CD4-positive, alpha-beta memory T cell (primary cell): ENCODE measurements around the gene CEACAM6. TPM values are rescaled to one million over a fixed set of nuclear protein-coding genes. Genes with fewer than 3 reads are reported as not detected.

ENCODE experiments used
- CTCF ChIA-PET: fragments of 350-600 bp; sonication (Branson Sonifier 250); formaldehyde crosslinking; loops from one replicate; lab custom pipeline; 2021; ENCODE audit warnings: inconsistent platforms; ENCODE audit not compliant: partially characterized antibody; lab: Charles Lee
- POLR2A ChIA-PET: fragments of 350-600 bp; sonication (Branson Sonifier 250); formaldehyde crosslinking; loops from one replicate; lab custom pipeline; 2021; ENCODE audit not compliant: partially characterized antibody; lab: Charles Lee
- DNase-seq, 5 donors: peaks; one replicate each; pipeline versions ENCODE4 v3.0.0 to v3.0.0-alpha.2; 2020 to 2022; ENCODE audit warnings: mixed read lengths in 1 of 5
- H3K27ac ChIP-seq: one replicate; pipeline ENCODE4 v1.7.0; 2013; ENCODE audit warnings: low read depth, low read length
- H3K27me3 ChIP-seq: 2 replicates; pipeline ENCODE4 v1.7.0; 2013; ENCODE audit warnings: mild to moderate bottlenecking, low read length, moderate library complexity; ENCODE audit not compliant: insufficient read depth
- H3K36me3 ChIP-seq: 2 replicates; pipeline ENCODE4 v1.7.0; 2013; ENCODE audit warnings: mild to moderate bottlenecking, low read length, moderate library complexity; ENCODE audit not compliant: insufficient read depth
- H3K4me1 ChIP-seq: 2 replicates; pipeline ENCODE4 v1.7.0; 2013; ENCODE audit warnings: mild to moderate bottlenecking, low read length, moderate library complexity; ENCODE audit not compliant: insufficient read depth
- H3K4me3 ChIP-seq, 2 donors: one replicate each; pipeline ENCODE4 v1.7.0; 2013; ENCODE audit warnings: low read length in 2 of 2, mild to moderate bottlenecking in 1 of 2
- H3K9me3 ChIP-seq, 2 donors: one replicate each; pipeline ENCODE4 v1.7.0; 2013; ENCODE audit warnings: low read length in 2 of 2, control low read depth in 1 of 2; ENCODE audit not compliant: control insufficient read depth in 1 of 2
- H3K27ac Mint-ChIP-seq, 7 donors: one replicate each; pipeline ENCODE4 v1.8.0; 2020 to 2021; ENCODE audit warnings: mixed read lengths in 7 of 7, mild to moderate bottlenecking in 6 of 7, inconsistent platforms in 3 of 7, moderate library complexity in 3 of 7
- H3K27me3 Mint-ChIP-seq, 2 donors: one replicate each; pipeline ENCODE4 v1.8.0; 2020 to 2021; ENCODE audit warnings: mixed read lengths in 2 of 2
- H3K36me3 Mint-ChIP-seq, 2 donors: one replicate each; pipeline ENCODE4 v1.8.0; 2020 to 2021; ENCODE audit warnings: mixed read lengths in 2 of 2, inconsistent platforms in 1 of 2, mild to moderate bottlenecking in 1 of 2
- H3K4me1 Mint-ChIP-seq, 4 donors: one replicate each; pipeline ENCODE4 v1.8.0; 2020 to 2021; ENCODE audit warnings: mixed read lengths in 4 of 4, mild to moderate bottlenecking in 1 of 4
- H3K4me3 Mint-ChIP-seq, 8 donors: one replicate each; pipeline ENCODE4 v1.8.0; 2020 to 2021; ENCODE audit warnings: mixed read lengths in 8 of 8, mild to moderate bottlenecking in 7 of 8, moderate library complexity in 6 of 8, inconsistent platforms in 3 of 8
- H3K9me3 Mint-ChIP-seq, 8 donors: one replicate each; pipeline ENCODE4 v1.8.0; 2020 to 2021; ENCODE audit warnings: mixed read lengths in 8 of 8, mild to moderate bottlenecking in 5 of 8, inconsistent platforms in 3 of 8, moderate library complexity in 1 of 8
- intact Hi-C: fragments of 100-400 bp; cut with micrococcal nuclease; formaldehyde crosslinking; loops from one replicate; pipeline ENCODE4 v1.15.1; 2023
- polyA plus RNA-seq, 2 donors: library from polyadenylated mRNA; unstranded; fragments of 300-500 nt; fragmentation: Illumina TruSeq; gene quantifications; one replicate each; pipeline ENCODE4 v1.2.3, GENCODE V29; 2021
- total RNA-seq, 2 experiments: library from RNA; stranded (reverse); gene quantifications; one replicate each; pipeline ENCODE4 v1.2.3, GENCODE V29; 2021

Gene CEACAM6
- total and polyA plus RNA-seq, 4 experiments from 2014 or later, result not detected

- CTCF ChIA-PET, result interaction anchor here (1.0 kb wide), 1 partner anchor 76 kb away, joined by 3 read pairs; no protein-coding TSS in a partner anchor
- Mint-ChIP-seq H3K27me3 (peaks cover 22 to 38% of the 10 kb centered on the region in 2 donors), H3K9me3 (peaks cover 0 to 2% (median 0%) of the 10 kb centered on the region in 8 donors)
Measured at GRCh38 chr19:41709951-41710645, 45.2 kb upstream of the CEACAM6 start.

DNA sequence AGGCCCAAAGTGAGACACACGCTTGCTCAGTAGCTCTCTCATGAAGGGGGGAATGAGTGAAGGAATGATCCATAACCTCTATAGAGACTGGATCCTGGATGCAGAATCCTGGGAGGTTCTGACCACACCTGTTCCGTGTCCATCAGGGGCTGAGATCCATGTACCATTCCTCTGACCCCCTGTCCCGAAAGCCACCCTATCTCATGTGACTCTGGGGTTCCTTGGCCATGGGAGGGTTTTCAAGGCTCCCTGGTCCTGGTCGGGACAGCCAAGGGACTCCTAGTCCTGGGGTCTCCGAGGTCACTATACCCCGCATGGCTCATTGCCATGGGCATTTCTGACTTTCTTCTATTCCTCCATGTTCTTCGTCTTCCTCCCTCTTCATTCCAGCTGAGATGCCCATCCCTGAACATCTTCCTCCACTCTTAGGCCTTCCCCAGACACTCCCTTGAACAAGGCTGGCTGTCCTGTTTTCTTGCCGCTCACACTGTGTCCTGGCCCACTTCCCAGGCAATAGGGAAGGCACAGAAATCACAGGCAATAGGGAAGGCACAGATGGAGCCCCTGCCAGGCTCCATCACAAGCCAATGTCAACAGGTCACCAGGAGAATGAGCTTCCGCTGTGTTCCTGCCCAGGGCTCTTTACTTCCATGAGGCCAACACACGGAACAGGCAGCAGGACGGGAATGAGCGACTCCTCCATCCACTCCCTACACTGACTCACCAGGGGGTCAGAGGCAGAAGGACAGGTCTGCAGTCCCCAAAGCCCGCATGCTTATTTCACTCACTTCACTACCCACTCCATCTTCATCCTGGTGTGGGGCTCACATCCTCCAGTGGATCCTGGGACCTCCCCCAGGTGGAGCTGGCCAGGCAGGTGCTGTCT is 43.7 kb upstream of the CEACAM6 start:
- intact Hi-C loops, result no loop called here
- Histone ChIP-seq H3K27ac (no peak overlapping the region), H3K36me3 (no peaks in the 10 kb centered on the region), H3K27me3 (no peaks in the 10 kb centered on the region), H3K9me3 (no peaks in the 10 kb centered on the region), H3K4me3 (no peak overlapping the region), H3K4me1 (no peaks in the 10 kb centered on the region)
- H3K4me1 Mint-ChIP-seq, result peaks cover 2 to 6% (median 5%) of the 10 kb centered on the region in 4 donors
- H3K27me3 Mint-ChIP-seq, result peaks cover 21 to 38% of the 10 kb centered on the region in 2 donors
- H3K36me3 Mint-ChIP-seq, result no peaks in the 10 kb centered on the region
- H3K4me3 Mint-ChIP-seq, result no peak overlapping the region
- no peak overlapping the region for H3K27ac Mint-ChIP-seq
- DNase-seq, result no peak
- CTCF ChIA-PET, result no interaction called here
- H3K9me3 Mint-ChIP-seq, result peaks cover 0 to 2% (median 0%) of the 10 kb centered on the region in 8 donors
- POLR2A ChIA-PET, result no interaction called here

More at GRCh38 chr19:41709951-41710645, 45.2 kb upstream of the CEACAM6 start:
- H3K4me1 Mint-ChIP-seq, result peaks cover 3 to 6% (median 6%) of the 10 kb centered on the region in 4 donors
- intact Hi-C loops, result no loop called here
- Histone ChIP-seq H3K27me3 (peaks cover 5% of the 10 kb centered on the region), H3K9me3 (no peaks in the 10 kb centered on the region), H3K4me3 (no peak overlapping the region), H3K27ac (no peak overlapping the region), H3K4me1 (no peaks in the 10 kb centered on the region), H3K36me3 (no peaks in the 10 kb centered on the region)
- no peak overlapping the region for H3K4me3 Mint-ChIP-seq
- POLR2A ChIA-PET, result no interaction called here
- no peak for DNase-seq
- no peaks in the 10 kb centered on the region for H3K36me3 Mint-ChIP-seq
- H3K27ac Mint-ChIP-seq, result no peak overlapping the region

- H3K4me3 Mint-ChIP-seq, result no peak overlapping the region
Measured at GRCh38 chr19:41714598-41714997, 40.7 kb upstream of the CEACAM6 start.

DNA sequence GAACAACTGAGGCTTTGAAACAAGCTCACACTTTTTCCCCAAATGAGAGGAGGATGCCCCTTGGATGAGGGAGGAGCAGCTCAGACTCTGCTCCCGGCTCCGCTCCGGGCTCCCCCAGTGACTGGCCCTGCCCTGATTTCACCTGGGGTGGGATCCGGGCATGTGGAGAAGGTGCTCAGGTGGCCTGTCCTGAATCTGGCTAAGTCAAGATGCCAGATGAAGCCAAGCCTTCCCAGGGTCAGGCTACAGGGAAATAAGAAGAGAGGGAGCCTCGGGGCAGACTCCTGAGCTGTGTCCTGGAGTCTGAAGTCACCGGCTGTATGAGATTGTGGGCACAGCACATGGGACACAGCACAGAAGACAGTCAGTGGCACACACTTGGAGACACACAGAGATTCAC is 36.6 kb upstream of the CEACAM6 start:
- H3K4me1 Mint-ChIP-seq, result no peaks in the 10 kb centered on the region
- H3K27ac Mint-ChIP-seq, result no peak overlapping the region
- no peak overlapping the region for H3K4me3 Mint-ChIP-seq
- H3K36me3 Mint-ChIP-seq, result no peaks in the 10 kb centered on the region
- intact Hi-C loops, result no loop called here
- Histone ChIP-seq H3K4me1 (no peaks in the 10 kb centered on the region), H3K36me3 (no peaks in the 10 kb centered on the region), H3K27me3 (no peaks in the 10 kb centered on the region), H3K27ac (no peak overlapping the region), H3K4me3 (no peak overlapping the region), H3K9me3 (no peaks in the 10 kb centered on the region)
- H3K9me3 Mint-ChIP-seq, result no peaks in the 10 kb centered on the region
- no peak for DNase-seq
- ChIA-PET POLR2A (no interaction called here), CTCF (interaction anchor here (0.7 to 1.1 kb wide), 2 partner anchors 12 to 35 kb away, joined by 3 to 4 read pairs; no protein-coding TSS in a partner anchor)
- H3K27me3 Mint-ChIP-seq, result peaks cover 25 to 46% of the 10 kb centered on the region in 2 donors

More at GRCh38 chr19:41714598-41714997, 40.7 kb upstream of the CEACAM6 start:
- intact Hi-C loops, result no loop called here
- no peaks in the 10 kb centered on the region for H3K4me1 ChIP-seq
- peaks cover 24 to 46% of the 10 kb centered on the region in 2 donors for H3K27me3 Mint-ChIP-seq
- no peak overlapping the region for H3K27ac ChIP-seq
- DNase-seq, result no peak
- POLR2A ChIA-PET, result no interaction called here
- no peaks in the 10 kb centered on the region for H3K4me1 Mint-ChIP-seq
- H3K9me3 Mint-ChIP-seq, result no peaks in the 10 kb centered on the region
- H3K9me3 ChIP-seq, result no peaks in the 10 kb centered on the region
- CTCF ChIA-PET, result no interaction called here
- H3K27ac Mint-ChIP-seq, result no peak overlapping the region
- no peaks in the 10 kb centered on the region for H3K36me3 ChIP-seq
- H3K4me3 ChIP-seq, result no peak overlapping the region
- no peaks in the 10 kb centered on the region for H3K36me3 Mint-ChIP-seq
- no peaks in the 10 kb centered on the region for H3K27me3 ChIP-seq

GRCh38 chr19:41720103-41720502 is 35.2 kb upstream of the CEACAM6 start:
- Mint-ChIP-seq H3K9me3 (no peaks in the 10 kb centered on the region), H3K4me3 (no peak overlapping the region), H3K27ac (no peak overlapping the region), H3K27me3 (peaks cover 23 to 43% of the 10 kb centered on the region in 2 donors), H3K4me1 (no peaks in the 10 kb centered on the region), H3K36me3 (no peaks in the 10 kb centered on the region)
- Histone ChIP-seq H3K27me3 (no peaks in the 10 kb centered on the region), H3K4me1 (no peaks in the 10 kb centered on the region), H3K36me3 (no peaks in the 10 kb centered on the region), H3K9me3 (no peaks in the 10 kb centered on the region), H3K4me3 (no peak overlapping the region), H3K27ac (no peak overlapping the region)
- intact Hi-C loops, result no loop called here
- DNase-seq, result no peak
- ChIA-PET CTCF (interaction anchor here (0.6 to 0.7 kb wide), 2 partner anchors 42 to 915 kb away, joined by 3 read pairs; no protein-coding TSS in a partner anchor), POLR2A (no interaction called here)

DNA sequence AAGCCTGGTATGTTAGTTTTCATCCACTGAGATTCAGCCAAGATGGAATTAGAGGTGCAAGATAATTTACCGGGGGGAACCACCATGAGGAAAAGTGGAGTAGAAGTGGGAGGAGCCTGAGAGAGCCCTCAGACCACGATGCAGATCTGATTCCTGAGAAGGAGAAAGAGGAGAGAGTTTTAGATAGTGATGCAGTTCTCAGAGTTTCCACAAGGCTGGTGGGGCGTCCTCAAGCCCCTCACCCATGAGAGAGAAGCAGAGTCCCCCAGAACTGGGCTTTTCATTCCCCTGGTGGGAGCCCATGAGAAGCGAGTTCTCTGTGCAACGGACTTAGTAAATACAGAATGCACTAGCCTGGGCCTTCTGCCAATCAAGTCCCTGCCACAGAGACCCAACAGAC is 28.8 kb upstream of the CEACAM6 start:
- CTCF ChIA-PET, result interaction anchor here (0.9 kb wide), 1 partner anchor 19 kb away, joined by 3 read pairs; no protein-coding TSS in a partner anchor
- Histone ChIP-seq H3K36me3 (no peaks in the 10 kb centered on the region), H3K4me1 (no peaks in the 10 kb centered on the region), H3K4me3 (no peak overlapping the region), H3K27me3 (peaks cover 5% of the 10 kb centered on the region), H3K9me3 (no peaks in the 10 kb centered on the region), H3K27ac (no peak overlapping the region)
- Mint-ChIP-seq H3K4me1 (no peaks in the 10 kb centered on the region), H3K9me3 (no peaks in the 10 kb centered on the region), H3K36me3 (no peaks in the 10 kb centered on the region), H3K4me3 (no peak overlapping the region), H3K27me3 (peaks cover 18 to 33% of the 10 kb centered on the region in 2 donors), H3K27ac (no peak overlapping the region)
- POLR2A ChIA-PET, result no interaction called here
- no peak for DNase-seq
- intact Hi-C loops, result no loop called here

- Histone ChIP-seq H3K27ac (no peak overlapping the region), H3K27me3 (no peaks in the 10 kb centered on the region), H3K36me3 (no peaks in the 10 kb centered on the region), H3K4me1 (no peaks in the 10 kb centered on the region), H3K9me3 (no peaks in the 10 kb centered on the region), H3K4me3 (no peak overlapping the region)
- Mint-ChIP-seq H3K27me3 (peaks cover 21 to 24% of the 10 kb centered on the region in 2 donors), H3K4me3 (no peak overlapping the region), H3K9me3 (no peaks in the 10 kb centered on the region), H3K36me3 (no peaks in the 10 kb centered on the region), H3K4me1 (peaks cover 0 to 4% (median 0%) of the 10 kb centered on the region in 4 donors), H3K27ac (no peak overlapping the region)
- intact Hi-C loops, result no loop called here
- CTCF ChIA-PET, result interaction anchor here (0.8 kb wide), 1 partner anchor 19 kb away, joined by 3 read pairs; no protein-coding TSS in a partner anchor
- no peak for DNase-seq
- POLR2A ChIA-PET, result no interaction called here
Measured at GRCh38 chr19:41734156-41734555, 21.2 kb upstream of the CEACAM6 start.
